Stimulated activated CD4-positive, alpha-beta T cell treated with anti-CD3 and anti-CD28 coated beads, TNF-alpha, amount 100 ng/mL, for 24 hours (primary cell): ENCODE measurements around the gene NEAT1.
"Not testable (repeated sequence)": the region's sequence is repeated elsewhere in the genome, so short reads cannot be mapped to it uniquely, and the experiment has no call there.

Source experiments
- DNase-seq, 3 experiments: peaks; one replicate each; pipeline ENCODE4 v3.0.0-alpha.2; 2020; ENCODE audit warnings: low read depth in 3 of 3

The NEAT1 gene

DNA sequence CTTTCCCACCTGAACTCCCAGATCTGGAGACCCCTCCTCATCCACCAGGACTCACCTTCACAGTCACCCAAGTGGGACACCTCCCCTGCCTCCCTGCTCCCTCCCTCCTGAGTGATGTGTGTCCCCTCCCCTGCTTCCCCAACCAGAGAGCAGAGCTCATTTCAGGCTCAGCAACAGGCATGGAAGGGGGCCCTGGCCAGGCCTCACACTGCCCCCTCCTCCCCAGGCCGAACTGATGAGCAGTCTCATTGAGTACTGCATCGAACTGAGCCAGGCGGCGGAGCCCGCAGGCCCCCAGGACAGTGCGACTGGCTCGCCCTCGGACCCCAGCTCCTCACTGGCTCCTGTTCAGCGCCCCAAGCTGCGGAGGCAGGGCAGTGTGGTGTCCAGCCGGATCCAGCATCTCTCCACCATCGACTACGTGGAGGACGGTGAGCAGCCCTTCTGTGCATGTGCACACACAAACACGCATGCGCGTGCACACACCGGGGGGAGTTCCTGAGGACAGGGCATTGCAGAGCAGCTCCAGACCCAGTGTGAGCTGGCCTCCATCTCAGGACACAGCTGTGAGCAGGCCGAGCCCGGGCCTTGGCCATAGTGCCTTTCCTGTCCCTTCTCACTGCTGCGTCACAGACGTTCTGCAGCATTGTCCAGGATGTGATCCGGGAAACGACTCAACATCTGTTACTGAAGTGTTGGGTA, 17.8 kb upstream of the NEAT1 start:
- DNase-seq: no peak

DNA sequence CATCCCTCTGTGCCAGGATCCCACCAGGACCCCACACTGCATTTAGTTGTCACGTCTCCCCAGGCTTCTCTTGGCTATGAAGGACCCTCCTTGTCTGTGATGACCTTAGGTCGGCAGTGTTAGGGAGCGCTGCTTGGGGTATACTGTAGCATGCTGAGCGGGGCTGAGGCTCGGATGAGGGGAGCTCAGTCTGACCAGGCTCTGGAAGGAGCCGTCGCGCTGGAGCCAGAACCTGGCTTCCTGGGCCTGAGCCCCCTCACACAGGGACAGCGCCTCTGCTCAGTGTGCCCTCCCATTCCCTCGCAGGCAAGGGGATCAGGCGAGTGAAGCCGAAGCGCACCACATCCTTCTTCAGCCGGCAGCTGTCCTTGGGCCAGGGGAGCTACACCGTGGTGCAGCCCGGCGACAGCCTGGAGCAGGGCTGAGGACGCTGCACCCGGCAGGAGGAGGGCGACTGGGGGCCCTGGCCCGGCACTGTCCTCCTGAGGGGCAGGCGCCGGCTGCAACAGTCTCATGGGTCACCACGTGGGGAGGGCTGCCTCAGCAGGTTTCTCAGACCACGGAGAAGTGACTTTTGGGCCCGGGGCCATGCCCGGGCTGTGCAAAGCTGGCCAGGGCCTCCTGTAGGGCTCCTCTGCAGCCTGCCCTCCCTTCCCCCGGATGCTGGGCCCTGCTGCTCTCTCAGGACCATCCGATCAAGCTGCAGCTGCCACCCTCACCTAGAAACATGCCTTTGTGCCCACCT, 11.5 kb upstream of the NEAT1 start:
- no peak for DNase-seq

DNA sequence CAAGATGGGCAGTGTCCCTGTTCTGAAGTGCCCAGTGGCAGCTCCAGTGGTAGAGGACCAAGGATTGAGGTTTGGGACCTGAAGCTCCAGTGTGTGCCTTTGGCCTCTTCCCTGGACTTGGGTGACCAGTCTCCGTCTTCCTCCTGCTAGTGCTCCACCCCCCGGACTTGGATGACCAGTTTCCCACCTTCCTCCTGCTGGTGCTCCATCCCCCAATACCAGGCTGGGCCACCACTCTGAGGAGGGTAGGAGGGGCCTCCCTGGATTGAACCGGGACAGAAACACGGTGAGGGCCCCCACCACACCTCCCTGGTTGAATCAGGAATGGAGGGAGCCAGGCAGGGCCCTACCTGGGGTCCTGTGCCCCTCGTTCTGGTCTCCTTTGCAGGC, 10.9 kb upstream of the NEAT1 start:
- no peak for DNase-seq

DNA sequence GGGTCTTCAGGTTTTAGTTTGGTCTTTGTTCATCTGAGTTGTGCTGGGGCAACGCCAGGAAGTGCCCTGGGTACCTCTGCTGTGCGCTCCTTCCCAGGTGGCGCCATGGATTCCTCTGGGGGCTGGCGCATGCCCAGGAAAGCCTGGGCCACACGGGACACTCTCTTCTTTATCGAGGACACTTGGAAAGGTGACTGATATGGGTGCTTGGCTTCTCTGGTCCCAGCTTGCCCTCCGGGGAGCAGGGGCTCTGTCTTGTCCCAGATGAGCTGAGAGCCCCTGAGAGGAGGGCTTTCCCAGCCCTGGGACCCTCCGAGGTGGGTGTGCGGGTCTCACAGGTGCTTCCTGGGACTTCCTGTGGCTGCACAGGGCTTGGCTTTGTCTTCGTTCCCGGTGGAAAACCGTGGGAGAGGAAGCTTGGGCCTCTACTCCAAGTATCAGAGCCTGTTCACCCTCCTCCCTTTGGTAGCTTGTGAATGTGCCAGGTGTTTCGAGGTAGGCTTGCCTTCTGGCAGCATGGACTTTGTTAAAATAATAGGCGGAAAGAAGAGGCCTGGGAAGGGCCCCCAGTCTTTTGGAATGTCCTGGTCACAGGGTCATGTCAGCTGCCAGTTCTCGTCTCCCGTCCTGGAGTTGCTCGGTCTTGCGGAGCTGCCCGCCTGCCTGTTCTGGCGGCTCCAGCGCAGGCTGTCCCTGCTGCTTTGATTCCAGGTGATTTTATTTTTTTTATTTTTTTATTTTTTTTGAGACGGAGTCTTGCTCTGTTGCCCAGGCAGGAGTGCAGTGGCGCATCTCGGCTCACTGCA, 10.1 kb upstream of the NEAT1 start:
- no peak for DNase-seq

GRCh38 chr11:65413077-65413664, 9.4 kb upstream of the NEAT1 start:
- DNase-seq: not testable (repeated sequence)

GRCh38 chr11:65414776-65415498, 7.7 kb upstream of the NEAT1 start:
- DNase-seq: no peak

- DNase-seq: no peak
Observed at GRCh38 chr11:65415499-65416340, 6.9 kb upstream of the NEAT1 start.

- DNase-seq: peak; percentile 78 to 95 (median 90)
Observed at GRCh38 chr11:65416341-65416824, 6.2 kb upstream of the NEAT1 start.

- peak in 1 of 3 experiments; percentile 38 for DNase-seq
Observed at GRCh38 chr11:65416841-65417701, 5.5 kb upstream of the NEAT1 start.

DNA sequence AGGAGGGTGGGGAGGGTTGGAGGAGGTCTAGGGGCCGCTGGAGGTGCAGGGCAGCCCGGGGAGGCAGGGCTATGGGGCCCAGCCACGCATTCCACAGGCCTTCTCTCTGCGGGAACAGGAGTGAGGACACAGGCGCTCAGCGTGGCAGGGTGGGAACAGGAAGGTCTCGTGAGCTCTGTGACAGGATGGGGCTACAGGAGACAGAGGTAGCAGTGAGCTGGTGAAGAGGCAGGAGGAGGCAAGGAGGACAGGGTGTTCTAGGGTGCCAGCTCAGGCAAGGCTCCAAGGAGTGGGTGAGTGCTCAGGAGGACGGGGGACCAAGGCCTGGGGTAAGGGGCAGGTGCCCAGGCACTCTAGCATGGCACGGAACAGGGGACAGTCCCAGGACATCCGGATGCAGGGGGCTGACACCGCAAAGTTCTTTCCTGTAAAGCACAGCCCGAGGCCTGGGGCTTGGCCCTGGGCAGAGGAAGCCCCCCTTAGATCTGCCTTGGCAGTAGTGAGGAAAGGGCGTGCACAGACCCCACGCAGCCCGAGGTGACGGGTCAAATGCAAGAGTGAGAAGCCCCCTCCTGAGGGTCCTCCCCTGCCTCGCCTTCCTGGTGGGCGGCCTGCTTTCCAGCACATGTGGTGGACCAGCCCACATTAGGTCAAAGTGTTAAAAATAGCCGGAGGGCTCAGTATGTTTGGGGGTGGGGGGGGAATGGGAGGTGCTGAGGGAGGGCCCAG, 4.7 kb upstream of the NEAT1 start:
- DNase-seq: peak in 1 of 3 experiments; percentile 39

DNA sequence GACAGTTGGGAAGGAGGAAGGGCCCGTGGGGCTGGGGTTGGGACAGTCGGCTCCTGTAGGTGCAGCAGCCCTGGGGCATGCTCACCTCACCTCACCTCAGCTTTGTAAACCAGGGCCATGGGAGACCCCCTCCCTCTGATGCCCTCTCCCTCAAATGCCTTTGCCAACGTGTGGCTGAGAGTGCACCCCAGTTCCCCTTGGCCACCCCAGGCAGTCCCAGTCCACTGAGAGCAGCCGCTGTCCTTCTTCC, 4.2 kb upstream of the NEAT1 start:
- peak in 1 of 3 experiments; percentile 33 for DNase-seq

GRCh38 chr11:65418681-65419459, 3.7 kb upstream of the NEAT1 start:
- DNase-seq: peak; percentile 78 to 94 (median 79)

DNA sequence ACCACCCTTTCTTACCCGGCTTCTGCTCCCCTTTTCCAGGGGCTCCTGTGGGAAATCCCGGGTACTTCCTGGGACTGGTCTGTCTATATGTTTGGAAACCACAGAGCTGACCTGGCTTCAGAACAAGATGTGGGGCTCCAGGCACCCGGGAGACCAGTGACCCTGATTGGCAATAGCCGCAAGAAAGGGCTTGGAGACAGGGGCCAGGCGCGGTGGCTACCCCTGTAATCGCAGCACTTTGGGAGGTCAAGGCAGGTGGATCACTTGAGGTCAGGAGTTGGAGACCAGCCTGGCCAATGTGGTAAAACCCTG, 3.2 kb upstream of the NEAT1 start:
- DNase-seq: no peak

DNA sequence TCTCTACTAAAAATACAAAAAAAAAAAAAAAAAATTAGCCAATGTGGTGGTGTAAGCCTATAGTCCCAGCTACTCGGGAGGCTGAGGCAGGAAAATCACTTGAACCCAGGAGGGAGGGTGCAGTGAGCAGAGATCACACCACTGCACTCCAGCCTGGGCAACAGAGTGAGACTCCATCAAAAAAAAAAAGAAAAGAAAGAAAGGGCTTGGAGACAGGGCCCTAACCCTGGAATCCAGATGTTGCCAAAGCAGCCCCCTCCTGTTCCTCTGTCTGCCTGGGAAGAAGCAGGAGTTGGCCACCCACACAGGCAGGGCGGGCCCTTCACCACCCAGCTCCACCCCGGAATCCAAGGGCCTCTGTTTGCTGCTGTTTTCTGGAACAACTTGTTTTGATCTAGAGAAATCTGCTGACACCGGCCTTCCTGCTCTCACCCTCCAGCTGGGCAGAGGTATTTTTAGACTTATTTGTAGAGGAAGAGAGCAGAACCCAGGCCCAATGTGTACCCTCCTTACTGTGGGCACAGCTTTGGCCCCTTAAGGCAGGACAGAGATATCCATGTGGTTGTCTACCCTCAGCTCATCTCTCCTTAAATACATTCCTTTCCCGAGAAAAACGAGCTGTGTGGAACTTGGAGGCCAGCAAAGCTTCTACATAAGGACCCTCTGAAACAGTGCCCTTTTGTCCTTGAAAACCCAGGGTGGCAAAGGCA, 2.7 kb upstream of the NEAT1 start:
- peak in 1 of 3 experiments; percentile 73 for DNase-seq

GRCh38 chr11:65420506-65420905, 2.1 kb upstream of the NEAT1 start:
- no peak for DNase-seq

DNA sequence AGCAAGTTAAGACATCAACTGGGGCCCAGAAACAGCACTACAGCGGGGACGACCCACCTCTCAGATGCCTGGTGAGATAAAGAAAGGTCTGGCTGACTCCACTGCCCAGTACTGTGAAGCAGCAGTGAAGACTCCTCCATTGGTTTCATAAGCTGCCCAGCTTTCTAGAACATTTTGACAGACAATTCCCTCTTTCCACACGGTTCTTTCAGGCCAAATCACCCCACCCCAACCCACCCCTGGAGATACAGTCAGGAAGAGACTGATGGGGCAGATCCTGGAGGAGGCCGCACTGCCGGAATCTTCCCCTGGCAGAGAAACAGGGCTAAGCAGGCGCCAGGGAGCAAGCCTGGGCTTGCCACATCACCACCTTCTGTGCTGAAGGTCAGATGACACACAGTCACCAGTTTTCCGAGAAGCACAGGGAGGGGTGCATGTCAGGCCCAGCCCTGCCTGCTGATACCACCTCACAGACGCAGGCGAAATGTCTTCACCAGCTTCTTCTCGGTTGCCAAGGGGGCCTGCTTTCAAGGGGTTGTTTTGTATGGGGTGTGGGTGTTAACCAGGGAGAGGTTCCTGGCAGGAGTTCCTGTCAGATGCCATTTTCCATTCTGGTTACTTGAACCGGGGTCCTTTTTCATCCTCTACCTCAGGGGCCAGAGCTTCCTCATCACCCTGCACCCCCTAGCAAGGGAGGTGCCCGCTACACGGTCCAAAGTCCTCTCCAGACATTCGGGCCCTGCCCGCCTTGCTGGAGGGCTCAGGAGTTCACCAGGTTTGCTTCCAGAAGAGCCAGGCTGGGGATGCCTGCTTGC, 1.4 kb upstream of the NEAT1 start:
- DNase-seq: peak; percentile 74 to 87 (median 85)
